GM21515 (cell line): ENCODE data around the gene DYNC1I2.
"Not testable (repeated sequence)": the region's sequence is repeated elsewhere in the genome, so short reads cannot be mapped to it uniquely, and the experiment has no call there.

Experiments used
- ATAC-seq: cut with Tn5 transposase; IDR thresholded peaks from one replicate; pipeline ENCODE4 v1.9.1; 2021; ENCODE audit not compliant: unreplicated experiment

The DYNC1I2 gene

GRCh38 chr2:171711351-171711750, 24.1 kb downstream of the DYNC1I2 start:
- no peak for ATAC-seq

- no peak for ATAC-seq
These were observed 24.8 kb downstream of the DYNC1I2 start for GRCh38 chr2:171712051-171712450.

- ATAC-seq = peak; percentile 91
These were observed 31.5 kb downstream of the DYNC1I2 start for GRCh38 chr2:171718720-171719119.

- no peak for ATAC-seq
These were observed 32.4 kb downstream of the DYNC1I2 start for GRCh38 chr2:171719660-171720059.

- ATAC-seq = no peak
These were observed 36.7 kb downstream of the DYNC1I2 start for GRCh38 chr2:171723716-171724683.

- no peak for ATAC-seq
These were observed 39.7 kb downstream of the DYNC1I2 start for GRCh38 chr2:171726847-171727450.

GRCh38 chr2:171728989-171729951, 42.0 kb downstream of the DYNC1I2 start:
- no peak for ATAC-seq

GRCh38 chr2:171729952-171730317, 42.7 kb downstream of the DYNC1I2 start:
- no peak for ATAC-seq

GRCh38 chr2:171735991-171736710, 48.9 kb downstream of the DYNC1I2 start:
- no peak for ATAC-seq

- ATAC-seq = no peak
These were observed 53.9 kb downstream of the DYNC1I2 start for GRCh38 chr2:171741189-171741588.

- ATAC-seq = no peak
These were observed 55.5 kb downstream of the DYNC1I2 start for GRCh38 chr2:171742760-171743159.

- ATAC-seq = no peak
These were observed 57.9 kb downstream of the DYNC1I2 start for GRCh38 chr2:171745141-171745540.

GRCh38 chr2:171745806-171746205, 58.5 kb downstream of the DYNC1I2 start:
- no peak for ATAC-seq

GRCh38 chr2:171747371-171747770, 60.1 kb downstream of the DYNC1I2 start:
- ATAC-seq = no peak

- ATAC-seq = no peak
These were observed 67.1 kb downstream of the DYNC1I2 start for GRCh38 chr2:171754254-171754939.

- not testable (repeated sequence) for ATAC-seq
These were observed 71.5 kb downstream of the DYNC1I2 start for GRCh38 chr2:171758762-171759161.

GRCh38 chr2:171761176-171761575, 73.9 kb downstream of the DYNC1I2 start:
- not testable (repeated sequence) for ATAC-seq

GRCh38 chr2:171762879-171763573, 75.8 kb downstream of the DYNC1I2 start:
- ATAC-seq = no peak

GRCh38 chr2:171763602-171764001, 76.3 kb downstream of the DYNC1I2 start:
- ATAC-seq = no peak
